HG03095 (cell line): Measurements from ENCODE around the gene EIF4E3.

Source experiments
- ATAC-seq: cut with Tn5 transposase; IDR thresholded peaks from one replicate; pipeline ENCODE4 v1.9.1; 2021; ENCODE audit warnings: moderate library complexity; ENCODE audit not compliant: unreplicated experiment

EIF4E3 gene

GRCh38 chr3:71723452-71724170 lies 1.6 kb downstream of the EIF4E3 start:
- ATAC-seq: no peak

GRCh38 chr3:71722693-71723092 lies 2.5 kb downstream of the EIF4E3 start:
- no peak for ATAC-seq

GRCh38 chr3:71721651-71722157 lies 3.5 kb downstream of the EIF4E3 start:
- ATAC-seq: no peak

GRCh38 chr3:71721002-71721401 lies 4.2 kb downstream of the EIF4E3 start:
- ATAC-seq: no peak

- no peak for ATAC-seq
Measured at GRCh38 chr3:71718072-71718471, 7.1 kb downstream of the EIF4E3 start.

- ATAC-seq: no peak
Measured at GRCh38 chr3:71714595-71714994, 10.6 kb downstream of the EIF4E3 start.

- ATAC-seq: no peak
Measured at GRCh38 chr3:71713041-71713440, 12.2 kb downstream of the EIF4E3 start.

GRCh38 chr3:71710906-71711494 lies 14.2 kb downstream of the EIF4E3 start:
- peak; percentile 52 for ATAC-seq

- ATAC-seq: no peak
Measured at GRCh38 chr3:71709908-71710511, 15.2 kb downstream of the EIF4E3 start.

GRCh38 chr3:71708476-71709105 lies 16.6 kb downstream of the EIF4E3 start:
- ATAC-seq: no peak

- ATAC-seq: no peak
Measured at GRCh38 chr3:71707595-71707994, 17.6 kb downstream of the EIF4E3 start.

GRCh38 chr3:71705681-71706080 lies 19.5 kb downstream of the EIF4E3 start:
- no peak for ATAC-seq

GRCh38 chr3:71704915-71705314 lies 20.3 kb downstream of the EIF4E3 start:
- no peak for ATAC-seq

- no peak for ATAC-seq
Measured at GRCh38 chr3:71703797-71704196, 21.4 kb downstream of the EIF4E3 start.

- no peak for ATAC-seq
Measured at GRCh38 chr3:71702131-71703024, 22.8 kb downstream of the EIF4E3 start.

GRCh38 chr3:71701251-71701762 lies 23.9 kb downstream of the EIF4E3 start:
- no peak for ATAC-seq

GRCh38 chr3:71695000-71695482 lies 30.2 kb downstream of the EIF4E3 start:
- ATAC-seq: no peak

GRCh38 chr3:71694358-71694999 lies 30.7 kb downstream of the EIF4E3 start:
- ATAC-seq: no peak

GRCh38 chr3:71693641-71694040 lies 31.6 kb downstream of the EIF4E3 start:
- ATAC-seq: no peak

GRCh38 chr3:71692139-71692538 lies 33.1 kb downstream of the EIF4E3 start:
- no peak for ATAC-seq
